H1 (cell line): ENCODE results near the gene PLPPR1. TPM values are rescaled to one million over a fixed set of nuclear protein-coding genes. Genes with fewer than 3 reads are reported as not detected.

Experiments used
- CTCF ChIA-PET: fragments of 300-600 bp; sonication (Branson Sonifier 250); formaldehyde crosslinking; loops from one replicate; lab custom pipeline; 2021; ENCODE audit not compliant: partially characterized antibody; lab: Charles Lee
- POLR2A ChIA-PET: fragments of 300-600 bp; sonication (Branson Sonifier 250); formaldehyde crosslinking; loops from one replicate; lab custom pipeline; 2021; ENCODE audit warnings: inconsistent platforms; ENCODE audit not compliant: partially characterized antibody; lab: Charles Lee
- DNase-seq, 2 experiments: peaks; one replicate each; pipeline versions ENCODE4 v3.0.0 to v3.0.0-alpha.2; 2010 to 2022; ENCODE audit warnings: low spot score in 2 of 2, low read depth in 1 of 2, mixed read lengths in 1 of 2
- FAIRE-seq: peaks from 2 replicates; lab custom pipeline; 2011; peaks lifted over from hg19 to GRCh38; lab: Jason Lieb, UNC
- H2AFZ ChIP-seq: 2 replicates; pipeline ENCODE4 v1.8.1; 2012; ENCODE audit warnings: low read length, inconsistent platforms
- H2AK5ac ChIP-seq: 2 replicates; pipeline ENCODE4 v1.6.1; 2013; ENCODE audit warnings: low read depth, low read length
- H2BK120ac ChIP-seq: replicated peaks from 2 replicates; pipeline ENCODE3; 2013; ENCODE audit warnings: low read depth, low read length, inconsistent platforms
- H2BK12ac ChIP-seq: 2 replicates; pipeline ENCODE4 v1.6.1; 2013; ENCODE audit warnings: low read depth, low read length
- H2BK15ac ChIP-seq: 2 replicates; pipeline ENCODE4 v1.6.1; 2013; ENCODE audit warnings: low read length
- H2BK20ac ChIP-seq: 2 replicates; pipeline ENCODE4 v1.6.1; 2013; ENCODE audit warnings: low read length
- H2BK5ac ChIP-seq: 2 replicates; pipeline ENCODE4 v1.6.1; 2013; ENCODE audit warnings: low read depth, low read length
- H3K14ac ChIP-seq: 2 replicates; pipeline ENCODE4 v1.6.1; 2013; ENCODE audit warnings: inconsistent platforms; ENCODE audit not compliant: insufficient read length
- H3K18ac ChIP-seq: 2 replicates; pipeline ENCODE4 v1.6.1; 2013; ENCODE audit warnings: low read length; ENCODE audit errors: extremely low read depth
- H3K23ac ChIP-seq: 2 replicates; pipeline ENCODE4 v1.6.1; 2013; ENCODE audit warnings: inconsistent platforms; ENCODE audit not compliant: insufficient read length
- H3K23me2 ChIP-seq: 2 replicates; pipeline ENCODE4 v1.6.1; 2013; ENCODE audit warnings: low read depth, low read length
- H3K27ac ChIP-seq: 2 replicates; pipeline ENCODE4 v1.6.1; 2011; ENCODE audit warnings: low read depth, low read length, inconsistent platforms
- H3K27me3 ChIP-seq, 4 experiments: replicated peaks in 1 of 4; 1 replicate in 1 of 4; 2 replicates in 3 of 4; pipeline versions ENCODE4 v1.6.1 to v1.8.1; 2011 to 2013; ENCODE audit warnings: low read length in 3 of 4, mild to moderate bottlenecking in 3 of 4, inconsistent platforms in 2 of 4, mixed read lengths in 2 of 4, moderate library complexity in 1 of 4; ENCODE audit not compliant: control insufficient read depth in 3 of 4, insufficient read depth in 3 of 4; ENCODE audit errors: extremely low read depth in 1 of 4
- H3K36me3 ChIP-seq, 4 experiments: 2 replicates each; pipeline versions ENCODE4 v1.6.1 to v1.8.1; 2011 to 2013; ENCODE audit warnings: mild to moderate bottlenecking in 4 of 4, low read length in 3 of 4, moderate library complexity in 2 of 4, control low read depth in 1 of 4, inconsistent platforms in 1 of 4; ENCODE audit not compliant: insufficient read depth in 4 of 4, control insufficient read depth in 2 of 4
- H3K4ac ChIP-seq: replicated peaks from 2 replicates; pipeline ENCODE3; 2013; ENCODE audit warnings: low read length, low read depth, mixed read lengths, inconsistent platforms; ENCODE audit not compliant: insufficient read length
- H3K4me1 ChIP-seq, 4 experiments: replicated peaks in 1 of 4; 1 replicate in 1 of 4; 2 replicates in 3 of 4; pipeline versions ENCODE4 v1.6.1 to v1.8.1; 2011 to 2013; ENCODE audit warnings: low read length in 3 of 4, inconsistent platforms in 2 of 4, mixed read lengths in 1 of 4; ENCODE audit not compliant: insufficient read depth in 4 of 4, control insufficient read depth in 3 of 4
- H3K4me2 ChIP-seq, 2 experiments: 2 replicates each; pipeline versions ENCODE4 v1.6.1 to v1.8.1; 2011 to 2013; ENCODE audit warnings: low read depth in 2 of 2, low read length in 2 of 2, control low read depth in 1 of 2, inconsistent platforms in 1 of 2, mild to moderate bottlenecking in 1 of 2; ENCODE audit not compliant: insufficient read depth in 1 of 2
- H3K4me3 ChIP-seq, 4 experiments: fragments of 200-600, 300-600 bp in 1 of 4; sonication (generic), shearing (Covaris generic), sonication (Bioruptor Twin) in 1 of 4; 2 replicates each; pipeline versions ENCODE4 v1.5.1 to v1.8.1; 2011 to 2016; ENCODE audit warnings: low read length in 4 of 4, low read depth in 3 of 4, control low read depth in 2 of 4, inconsistent platforms in 2 of 4, mild to moderate bottlenecking in 2 of 4, mixed read lengths in 1 of 4, moderate library complexity in 1 of 4; ENCODE audit not compliant: insufficient read depth in 2 of 4; ENCODE audit errors: extremely low read depth in 1 of 4
- H3K56ac ChIP-seq: replicated peaks from 2 replicates; pipeline ENCODE3; 2013; ENCODE audit warnings: low read depth, mild to moderate bottlenecking, mixed read lengths, low read length, inconsistent platforms; ENCODE audit not compliant: insufficient read length
- H3K79me1 ChIP-seq: 2 replicates; pipeline ENCODE4 v1.6.1; 2013; ENCODE audit warnings: low read depth, low read length, control low read depth
- H3K79me2 ChIP-seq, 2 experiments: 2 replicates each; pipeline versions ENCODE4 v1.6.1 to v1.8.1; 2012 to 2013; ENCODE audit warnings: low read length in 2 of 2, mild to moderate bottlenecking in 2 of 2, inconsistent platforms in 1 of 2; ENCODE audit not compliant: insufficient read depth in 2 of 2, control insufficient read depth in 1 of 2
- H3K9ac ChIP-seq, 4 experiments: replicated peaks in 1 of 4; 1 replicate in 1 of 4; 2 replicates in 3 of 4; pipeline versions ENCODE4 v1.6.1 to v1.8.1; 2011 to 2013; ENCODE audit warnings: low read depth in 3 of 4, low read length in 3 of 4, control low read depth in 2 of 4, mild to moderate bottlenecking in 2 of 4, moderate library complexity in 2 of 4, inconsistent platforms in 1 of 4; ENCODE audit errors: extremely low read depth in 1 of 4
- H3K9me3 ChIP-seq, 2 experiments: 2 replicates each; pipeline versions ENCODE4 v1.6.1 to v1.8.1; 2012 to 2013; ENCODE audit warnings: mild to moderate bottlenecking in 2 of 2, moderate library complexity in 2 of 2, control low read depth in 1 of 2, inconsistent platforms in 1 of 2, low read depth in 1 of 2, low read length in 1 of 2, mixed read lengths in 1 of 2; ENCODE audit not compliant: insufficient read depth in 2 of 2
- H4K20me1 ChIP-seq, 2 experiments: replicated peaks in 1 of 2; 2 replicates each; pipeline versions ENCODE3 to v1.8.1; 2011 to 2013; ENCODE audit warnings: inconsistent platforms in 2 of 2, low read length in 2 of 2, mild to moderate bottlenecking in 1 of 2; ENCODE audit not compliant: insufficient read depth in 2 of 2, control insufficient read depth in 1 of 2
- H4K5ac ChIP-seq: 2 replicates; pipeline ENCODE4 v1.6.1; 2013; ENCODE audit warnings: low read length, low read depth, mixed read lengths, inconsistent platforms; ENCODE audit not compliant: insufficient read length
- H4K8ac ChIP-seq: 2 replicates; pipeline ENCODE4 v1.8.0; 2013; ENCODE audit warnings: mild to moderate bottlenecking, moderate library complexity, low read length, inconsistent platforms; ENCODE audit not compliant: insufficient read depth; ENCODE audit errors: extremely low read depth
- H4K91ac ChIP-seq: replicated peaks from 2 replicates; pipeline ENCODE3; 2013; ENCODE audit warnings: low read length, mixed read lengths, inconsistent platforms; ENCODE audit not compliant: insufficient read length
- ATF2 ChIP-seq: IDR thresholded peaks from 2 replicates; pipeline ENCODE4 v1.6.1; 2012; ENCODE audit warnings: low read length, inconsistent platforms
- CHD1 ChIP-seq: IDR thresholded peaks from 2 replicates; pipeline ENCODE4 v1.6.1; 2012; ENCODE audit warnings: low read depth, low read length, improper control_type of control experiment
- CTBP2 ChIP-seq: IDR thresholded peaks from 2 replicates; pipeline ENCODE4 v1.7.0; 2011; ENCODE audit warnings: borderline replicate concordance, mild to moderate bottlenecking, moderate library complexity, mixed read lengths, low read length; ENCODE audit not compliant: insufficient read depth, insufficient read length
- GTF2F1 ChIP-seq: IDR thresholded peaks from 2 replicates; pipeline ENCODE4 v1.6.1; 2012; ENCODE audit warnings: low read depth, low read length, improper control_type of control experiment, borderline replicate concordance
- JUN ChIP-seq: IDR thresholded peaks from 2 replicates; pipeline ENCODE4 v1.6.1; 2011; ENCODE audit warnings: low read depth, mild to moderate bottlenecking, improper control_type of control experiment, low read length
- JUND ChIP-seq: IDR thresholded peaks from 2 replicates; pipeline ENCODE4 v1.6.1; 2011; ENCODE audit warnings: mild to moderate bottlenecking, improper control_type of control experiment, low read length
- KDM1A ChIP-seq: fragments of 200-600, 300-600 bp; sonication (generic); IDR thresholded peaks from 2 replicates; pipeline ENCODE4 v1.7.1; 2016; ENCODE audit warnings: mild to moderate bottlenecking, low read length, borderline replicate concordance
- PHF8 ChIP-seq: fragments of 200-600 bp; sonication (generic); conservative IDR thresholded peaks from 2 replicates; pipeline ENCODE4 v1.7.1; 2012; ENCODE audit warnings: low read depth, mild to moderate bottlenecking, inconsistent platforms, low read length, moderate library complexity
- POLR2A ChIP-seq, 2 experiments: IDR thresholded peaks; 1 replicate in 1 of 2; 2 replicates in 1 of 2; pipeline ENCODE4 v1.6.1; 2011; ENCODE audit warnings: low read depth in 2 of 2, low read length in 2 of 2, mild to moderate bottlenecking in 2 of 2; ENCODE audit errors: control extremely low read depth in 1 of 2
- SIX5 ChIP-seq: IDR thresholded peaks from 2 replicates; pipeline ENCODE4 v1.6.1; 2011; ENCODE audit warnings: mild to moderate bottlenecking, low read depth, low read length
- SP2 ChIP-seq: IDR thresholded peaks from 2 replicates; pipeline ENCODE4 v1.6.1; 2012; ENCODE audit warnings: mild to moderate bottlenecking, low read length, inconsistent platforms
- SP4 ChIP-seq: IDR thresholded peaks from 2 replicates; pipeline ENCODE4 v1.6.1; 2012; ENCODE audit warnings: low read length, inconsistent platforms
- TAF7 ChIP-seq: optimal IDR thresholded peaks from 2 replicates; pipeline ENCODE3; 2011; ENCODE audit warnings: low read depth, mild to moderate bottlenecking, inconsistent platforms, low read length, moderate library complexity, borderline replicate concordance
- TCF12 ChIP-seq: IDR thresholded peaks from 2 replicates; pipeline ENCODE4 v1.6.1; 2011; ENCODE audit warnings: low read depth, mild to moderate bottlenecking, low read length
- WGBS, 2 experiments: shearing (Covaris generic) in 1 of 2; methylation state at CpG; one replicate each; pipeline versions ENCODE4 v1.1.6 to v1.1.7; 2013 to 2015; ENCODE audit warnings: low lambda C conversion rate in 2 of 2, mixed read lengths in 2 of 2, inconsistent platforms in 1 of 2, low coverage in 1 of 2, missing lambda C conversion rate in 1 of 2; ENCODE audit not compliant: insufficient replicate concordance in 2 of 2, insufficient coverage in 1 of 2, insufficient read length in 1 of 2; ENCODE audit errors: extremely low coverage in 1 of 2, missing lambda C conversion rate in 1 of 2; 5-methylcytosine and 5-hydroxymethylcytosine counted together
- polyA plus RNA-seq, 7 experiments: library from polyadenylated mRNA; depleted of rRNA in 3 of 7; stranded (reverse) in 5 of 7; unstranded in 2 of 7; fragments of >200 nt in 5 of 7; fragments of 200-250 nt in 2 of 7; gene quantifications; 1 replicate in 5 of 7; 2 replicates in 1 of 7; 4 replicates in 1 of 7; pipeline versions ENCODE4 v1.2.1 to v1.2.3, GENCODE V29; 2011 to 2013; ENCODE audit warnings: missing spikeins in 2 of 7, mixed read lengths in 2 of 7
- total RNA-seq: library from RNA; stranded (reverse); fragmentation: NEBNext Ultra II Directional; extraction: Animal tissue kit (Norgen Biotek cat#: 25700); gene quantifications from 2 replicates; pipeline ENCODE4 v1.2.1, GENCODE V29; 2021

Gene PLPPR1
- total and polyA plus RNA-seq, 2 of the 8 experiments (the other 6 are each of a cell fraction or from before 2014, with no cell fraction given): 1.4 to 1.8 TPM

GRCh38 chr9:101073122-101073521 lies 44.6 kb downstream of the PLPPR1 start:
- Histone ChIP-seq H2BK120ac (no peak overlapping the region), H3K23me2 (no peaks in the 10 kb centered on the region), H4K91ac (no peak overlapping the region), H4K5ac (no peak overlapping the region), H2BK12ac (no peak overlapping the region), H4K8ac (no peak overlapping the region), H3K4me2 (peak overlapping the region in 1 of 2 experiments; percentile 41; a peak in 2 of 4 replicates), H3K36me3 (no peaks in the 10 kb centered on the region), H3K4me1 (peaks cover 0 to 8% (median 5%) of the 10 kb centered on the region in 4 experiments; a peak in 4 of 7 replicates), H3K79me2 (no peaks in the 10 kb centered on the region), H3K23ac (no peak overlapping the region), H3K27me3 (no peaks in the 10 kb centered on the region), H3K56ac (no peak overlapping the region), H3K4me3 (no peak overlapping the region), H2AK5ac (no peak overlapping the region), H3K27ac (no peak overlapping the region), H3K9me3 (no peaks in the 10 kb centered on the region), H2BK5ac (no peak overlapping the region), H3K79me1 (no peaks in the 10 kb centered on the region), H3K14ac (no peak overlapping the region), H3K18ac (no peak overlapping the region), H4K20me1 (no peaks in the 10 kb centered on the region), H2BK15ac (no peak overlapping the region), H3K9ac (no peak overlapping the region), H3K4ac (no peak overlapping the region), H2AFZ (no peak overlapping the region), H2BK20ac (no peak overlapping the region)
- WGBS, 2 experiments: 39% methylated on average over 2 of the region's 2 CpGs; no CpG with 5 or more reads in 1 of the 2 experiments
- POLR2A ChIA-PET: interaction anchor here (0.5 kb wide), 1 partner anchor 60 kb away, joined by 3 read pairs; no protein-coding TSS in a partner anchor
- FAIRE-seq (no peak), DNase-seq (no peak)
- CTCF ChIA-PET: interaction anchor here (1.0 to 1.4 kb wide), 5 partner anchors 9 to 239 kb away, joined by 3 to 5 read pairs (median 3); no protein-coding TSS in a partner anchor
- TF ChIP-seq SP4 (no peak), GTF2F1 (no peak), POLR2A (IDR thresholded peaks at IDR 0.05; ENCODE audit: control extremely low read depth in 1 of 2, low read depth in 2 of 2, low read length in 2 of 2) (no peak), CTBP2 (no peak), TCF12 (no peak), JUN (no peak), KDM1A (no peak), SIX5 (no peak), SP2 (no peak), PHF8 (no peak), CHD1 (no peak), ATF2 (no peak), TAF7 (no peak), JUND (no peak)
